Suppressor macrophage treated with lipopolysaccharide for 1 hour (primary cell): ENCODE measurements around the gene DPYSL5.
A peak's percentile ranks its signal among the peaks of the same experiment; 100 is the strongest.
"Not testable (repeated sequence)": the region's sequence is repeated elsewhere in the genome, so short reads cannot be mapped to it uniquely, and the experiment has no call there.

Source experiments
- DNase-seq, 3 donors: peaks; one replicate each; pipeline ENCODE4 v3.0.0-alpha.2; 2020 to 2022

DPYSL5 gene, protein sequence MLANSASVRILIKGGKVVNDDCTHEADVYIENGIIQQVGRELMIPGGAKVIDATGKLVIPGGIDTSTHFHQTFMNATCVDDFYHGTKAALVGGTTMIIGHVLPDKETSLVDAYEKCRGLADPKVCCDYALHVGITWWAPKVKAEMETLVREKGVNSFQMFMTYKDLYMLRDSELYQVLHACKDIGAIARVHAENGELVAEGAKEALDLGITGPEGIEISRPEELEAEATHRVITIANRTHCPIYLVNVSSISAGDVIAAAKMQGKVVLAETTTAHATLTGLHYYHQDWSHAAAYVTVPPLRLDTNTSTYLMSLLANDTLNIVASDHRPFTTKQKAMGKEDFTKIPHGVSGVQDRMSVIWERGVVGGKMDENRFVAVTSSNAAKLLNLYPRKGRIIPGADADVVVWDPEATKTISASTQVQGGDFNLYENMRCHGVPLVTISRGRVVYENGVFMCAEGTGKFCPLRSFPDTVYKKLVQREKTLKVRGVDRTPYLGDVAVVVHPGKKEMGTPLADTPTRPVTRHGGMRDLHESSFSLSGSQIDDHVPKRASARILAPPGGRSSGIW

DNA sequence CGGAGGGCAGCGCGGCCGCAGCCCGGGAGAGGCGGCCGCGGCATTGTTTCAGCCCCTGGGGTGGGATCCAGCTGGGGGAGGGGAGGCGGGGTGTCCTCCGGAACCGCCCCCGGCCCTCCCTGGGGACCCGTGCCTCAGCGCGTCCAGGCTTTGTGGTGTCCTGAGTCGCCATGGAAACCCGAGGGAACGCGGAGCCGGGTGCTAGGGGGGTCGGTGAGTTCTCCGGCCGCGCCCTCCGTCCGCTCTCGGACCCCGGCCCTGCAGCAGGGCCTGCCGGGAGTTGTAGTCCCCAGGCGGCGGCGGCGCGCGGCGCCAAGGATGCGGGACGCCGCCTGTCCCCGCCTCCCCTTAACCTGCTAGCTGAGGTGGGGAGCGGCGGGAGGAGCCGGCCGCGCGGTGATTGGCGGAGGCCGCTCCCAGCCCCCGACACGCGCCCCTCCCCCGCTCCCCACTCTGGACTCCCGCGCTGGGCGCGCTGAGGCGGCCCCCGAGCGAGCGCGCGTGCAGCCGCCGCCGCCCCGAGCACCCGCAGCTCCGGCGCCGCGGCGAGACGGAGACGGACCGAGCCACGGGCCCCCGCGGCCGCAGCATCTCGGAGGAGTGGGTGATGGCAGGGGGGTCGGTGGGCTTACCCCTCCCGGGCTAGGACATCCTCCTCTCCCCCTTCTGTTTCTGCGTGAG is at the start of gene DPYSL5:
DPYSL5 (plus strand) TSS at position 478 of the 681 bp plus-strand sequence. CDS start 50,368 bp downstream, outside the sequence.
- DNase-seq, result peak in 1 of 3 donors; percentile 9

GRCh38 chr2:26801328-26801727 is 46.6 kb upstream of the DPYSL5 start:
- DNase-seq, result no peak

- no peak for DNase-seq
Observed at GRCh38 chr2:26801796-26802195, 46.1 kb upstream of the DPYSL5 start.

GRCh38 chr2:26805241-26805676 is 42.7 kb upstream of the DPYSL5 start:
- no peak for DNase-seq

DNA sequence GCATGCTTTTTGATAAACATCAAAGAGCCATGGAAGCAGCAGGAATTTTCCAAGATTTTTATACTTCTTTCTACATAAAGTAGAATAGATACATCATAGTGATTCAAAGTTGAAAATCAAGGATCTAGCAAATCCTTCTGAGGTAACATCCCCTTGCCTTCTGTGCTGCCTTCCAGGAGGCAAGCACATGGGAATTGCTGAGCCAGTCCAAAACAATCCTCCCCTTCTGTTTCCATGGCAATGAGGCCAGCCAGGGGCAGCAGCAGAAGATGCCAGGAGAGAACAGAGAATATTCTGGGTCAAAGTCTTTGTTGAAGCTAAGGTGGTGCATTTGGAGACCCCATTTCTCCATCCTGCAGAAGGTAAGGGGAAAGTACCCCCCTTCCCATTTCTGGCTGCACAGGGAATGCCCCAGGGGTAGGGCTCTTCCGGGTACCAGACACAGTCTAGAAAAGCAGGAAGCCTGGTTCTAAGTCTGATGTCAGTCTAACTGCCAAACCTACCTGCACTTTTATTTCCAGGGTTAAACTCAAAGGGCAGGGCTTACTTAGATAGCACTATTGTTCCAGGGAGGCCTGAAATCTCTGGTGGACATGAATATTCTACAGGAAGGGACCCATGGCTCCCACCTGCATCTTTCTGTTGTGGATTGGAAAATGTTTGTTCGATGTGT is 40.0 kb upstream of the DPYSL5 start:
- DNase-seq, result no peak

GRCh38 chr2:26809211-26809610 is 38.7 kb upstream of the DPYSL5 start:
- DNase-seq, result peak in 1 of 3 donors; percentile 20

DNA sequence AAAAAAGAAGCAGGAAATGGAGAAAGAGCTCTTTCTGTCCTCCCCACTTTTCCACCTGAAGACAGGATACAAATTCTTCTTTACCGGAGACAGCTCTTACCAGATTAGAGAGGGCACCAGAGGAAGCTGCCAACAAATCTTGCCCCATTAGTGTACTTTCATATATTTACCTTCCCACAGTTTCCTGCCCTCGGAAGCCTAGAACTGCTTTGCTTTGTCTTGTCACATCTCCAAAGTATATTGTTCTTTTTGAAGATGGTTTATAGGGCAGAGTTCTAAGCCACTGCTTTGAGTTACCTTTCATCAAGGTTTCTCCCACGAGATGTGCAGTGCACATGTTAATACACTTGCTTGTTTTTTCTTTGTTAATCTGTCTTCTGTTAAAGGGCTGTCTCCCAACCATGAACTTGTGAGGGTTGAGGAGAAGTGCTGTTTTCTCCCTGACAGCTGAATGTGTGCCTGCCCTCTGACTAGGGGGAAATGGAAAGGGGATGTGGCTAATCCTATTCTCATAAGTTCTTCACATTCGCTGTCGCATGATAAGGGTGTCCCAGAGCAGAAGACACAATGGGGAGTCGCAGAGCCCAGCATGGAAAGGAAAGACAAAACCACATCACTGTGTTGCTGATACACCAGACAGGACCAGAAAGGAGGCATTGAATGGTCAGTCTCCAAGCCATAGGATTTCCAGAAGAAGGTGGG is 37.9 kb upstream of the DPYSL5 start:
- peak; percentile 62 to 70 (median 70) for DNase-seq

DNA sequence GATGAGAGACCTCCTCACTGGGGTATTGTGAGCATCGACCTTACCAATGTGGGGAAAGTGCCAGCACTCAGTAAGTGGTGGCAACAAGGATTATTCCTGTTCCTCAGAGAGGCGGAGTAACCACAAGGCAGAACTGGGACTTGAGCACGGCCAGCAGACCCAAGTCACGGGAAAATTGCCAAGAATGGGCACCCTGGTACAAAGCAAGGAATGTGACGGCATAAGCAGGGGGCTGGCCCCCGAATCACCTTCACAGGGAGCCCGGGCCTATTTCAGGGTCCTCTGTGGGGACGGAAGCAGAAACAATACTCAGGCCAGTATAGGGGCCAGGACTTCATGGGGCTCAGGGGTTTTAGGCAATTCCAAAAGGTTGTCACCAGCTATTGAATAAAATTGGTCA is 36.7 kb upstream of the DPYSL5 start:
- DNase-seq, result no peak

- no peak for DNase-seq
Observed at GRCh38 chr2:26811791-26812694, 35.9 kb upstream of the DPYSL5 start.

DNA sequence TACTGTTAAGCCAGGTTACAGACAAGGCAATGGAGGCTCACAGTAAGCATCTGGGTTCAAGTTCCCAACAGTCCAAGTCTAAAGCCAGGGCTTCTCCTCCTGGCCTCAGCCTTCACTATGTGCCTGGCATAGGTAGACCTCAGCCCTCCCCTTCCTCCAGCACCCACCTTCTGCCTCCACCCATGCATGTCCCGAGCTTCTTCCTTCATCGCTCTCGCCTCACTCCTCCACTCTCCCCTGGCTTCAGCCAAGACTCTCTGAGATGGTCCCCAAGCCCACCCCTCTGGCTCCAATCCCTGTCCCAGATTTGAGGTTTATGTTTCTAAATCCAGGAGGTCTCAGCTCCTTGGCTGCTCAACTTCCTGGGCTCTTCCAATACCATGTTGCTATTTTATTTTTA is 35.2 kb upstream of the DPYSL5 start:
- DNase-seq, result no peak

GRCh38 chr2:26814072-26814765 is 33.7 kb upstream of the DPYSL5 start:
- not testable (repeated sequence) for DNase-seq

DNA sequence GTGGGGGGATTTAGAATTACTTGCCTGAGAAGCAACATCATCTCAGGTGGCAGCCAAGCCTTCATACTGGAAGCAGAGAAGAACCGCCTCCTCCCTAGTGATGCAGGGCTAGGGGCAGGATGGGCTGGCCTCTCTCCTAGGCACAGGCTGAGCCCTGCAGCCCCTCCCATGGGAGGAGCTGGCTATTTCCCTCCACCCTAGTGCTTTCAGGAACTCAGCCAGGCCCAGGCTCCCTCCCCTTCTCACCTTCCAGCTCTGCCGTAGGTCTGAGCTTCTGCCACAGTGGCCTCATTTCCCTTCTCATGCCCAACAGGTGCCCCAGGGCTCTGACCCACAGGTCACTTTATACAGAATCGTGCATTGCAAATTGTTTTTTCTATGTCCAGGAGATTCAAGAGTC is 31.0 kb upstream of the DPYSL5 start:
- DNase-seq, result peak in 1 of 3 donors; percentile 28

- DNase-seq, result no peak
Observed at GRCh38 chr2:26818255-26818654, 29.7 kb upstream of the DPYSL5 start.

GRCh38 chr2:26818972-26819371 is 29.0 kb upstream of the DPYSL5 start:
- DNase-seq, result no peak

GRCh38 chr2:26820932-26821331 is 27.0 kb upstream of the DPYSL5 start:
- no peak for DNase-seq

GRCh38 chr2:26822877-26823276 is 25.1 kb upstream of the DPYSL5 start:
- peak; percentile 20 to 55 (median 54) for DNase-seq

GRCh38 chr2:26838121-26838906 is 9.6 kb upstream of the DPYSL5 start:
- DNase-seq, result peak in 2 of 3 donors; percentile 15 to 17

DNA sequence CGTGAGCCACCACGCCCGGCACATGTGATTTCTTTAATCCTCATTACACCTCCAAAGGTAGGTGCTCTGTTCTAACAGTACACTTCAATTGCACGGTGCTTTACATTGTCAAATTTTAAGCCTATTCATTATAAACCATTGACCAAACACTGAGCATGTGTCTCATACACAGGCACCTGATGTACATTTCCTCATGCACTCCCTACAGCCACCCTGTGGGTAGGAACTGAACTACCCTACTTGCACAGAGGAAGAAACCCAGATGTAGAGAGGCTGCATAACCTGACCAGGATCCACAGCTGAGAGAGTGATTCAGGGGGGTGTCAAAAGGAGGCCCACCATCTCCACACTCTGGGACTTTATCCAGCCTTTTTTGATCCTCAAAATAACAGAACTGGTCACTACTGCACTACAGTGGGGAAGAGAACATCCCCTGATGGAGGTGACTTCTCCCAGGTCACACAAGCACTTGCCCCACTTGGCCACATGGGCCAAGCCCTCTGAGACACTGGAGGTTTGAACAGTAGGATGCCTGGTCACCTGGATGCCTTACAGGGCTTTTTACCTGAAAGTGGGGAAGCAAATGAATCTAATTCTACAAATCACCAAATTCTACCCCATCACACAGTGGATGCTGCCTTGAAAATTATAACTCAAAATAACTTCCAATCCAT is 6.9 kb upstream of the DPYSL5 start:
- DNase-seq, result peak in 2 of 3 donors; percentile 23 to 25

- no peak for DNase-seq
Observed at GRCh38 chr2:26843041-26843440, 4.9 kb upstream of the DPYSL5 start.
